Neural progenitor cell (in vitro differentiated cells): ENCODE results near the gene CALY. TPM values are rescaled to one million over a fixed set of nuclear protein-coding genes. Genes with fewer than 3 reads are reported as not detected.

ENCODE experiments used
- DNase-seq: peaks from one replicate; pipeline ENCODE4 v3.0.0-alpha.2; 2016; ENCODE audit warnings: low spot score
- H2AFZ ChIP-seq: fragments of 200-600 bp; sonication (generic); replicated peaks from 2 replicates; pipeline ENCODE4 v1.6.1; 2016; ENCODE audit warnings: antibody characterized with exemption
- H3F3A ChIP-seq: fragments of 200-600 bp; sonication (generic); 2 replicates; pipeline ENCODE4 v1.6.1; 2016; ENCODE audit warnings: antibody characterized with exemption, low read depth
- H3K27ac ChIP-seq: fragments of 200-600 bp; sonication (generic); 2 replicates; pipeline ENCODE4 v1.5.1; 2016; ENCODE audit warnings: mild to moderate bottlenecking
- H3K27me3 ChIP-seq: fragments of 200-600 bp; sonication (generic); 2 replicates; pipeline ENCODE4 v1.6.1; 2016; ENCODE audit warnings: mild to moderate bottlenecking, moderate library complexity
- H3K36me3 ChIP-seq: fragments of 200-600 bp; sonication (generic); 2 replicates; pipeline ENCODE4 v1.5.1; 2016
- H3K4me1 ChIP-seq: fragments of 200-600 bp; sonication (generic); 2 replicates; pipeline ENCODE4 v1.6.1; 2016; ENCODE audit warnings: mixed run types
- H3K4me2 ChIP-seq: fragments of 200-600 bp; sonication (generic); 2 replicates; pipeline ENCODE4 v1.6.1; 2016
- H3K4me3 ChIP-seq: fragments of 200-600 bp; sonication (generic); 2 replicates; pipeline ENCODE4 v1.5.1; 2016
- H3K79me2 ChIP-seq: fragments of 200-600 bp; sonication (generic); 2 replicates; pipeline ENCODE4 v1.6.1; 2016; ENCODE audit warnings: low read depth
- H3K9ac ChIP-seq: fragments of 200-600 bp; sonication (generic); 2 replicates; pipeline ENCODE4 v1.6.1; 2016
- H3K9me3 ChIP-seq: fragments of 200-600 bp; sonication (generic); 2 replicates; pipeline ENCODE4 v1.5.1; 2016; ENCODE audit warnings: low read depth
- H4K20me1 ChIP-seq: fragments of 200-600 bp; sonication (generic); 2 replicates; pipeline ENCODE4 v1.6.1; 2016; ENCODE audit warnings: low read depth
- H3K27ac Mint-ChIP-seq: 3 replicates; pipeline ENCODE4 v1.8.0; 2021; ENCODE audit warnings: mixed read lengths
- H3K27me3 Mint-ChIP-seq: 2 replicates; pipeline ENCODE4 v1.8.0; 2022; ENCODE audit warnings: low read depth, mild to moderate bottlenecking, inconsistent platforms, moderate library complexity, mixed read lengths; ENCODE audit not compliant: insufficient read depth
- H3K36me3 Mint-ChIP-seq: 3 replicates; pipeline ENCODE4 v1.8.0; 2021; ENCODE audit warnings: mixed read lengths
- H3K4me1 Mint-ChIP-seq: 3 replicates; pipeline ENCODE4 v1.8.0; 2021; ENCODE audit warnings: mixed read lengths
- H3K4me3 Mint-ChIP-seq: 3 replicates; pipeline ENCODE4 v1.8.0; 2021; ENCODE audit warnings: mild to moderate bottlenecking, moderate library complexity, mixed read lengths
- H3K9me3 Mint-ChIP-seq: 3 replicates; pipeline ENCODE4 v1.8.0; 2020; ENCODE audit warnings: mixed read lengths
- CTCF ChIP-seq: fragments of 200-600 bp; sonication (generic); IDR thresholded peaks from 2 replicates; pipeline ENCODE4 v1.5.1; 2017; ENCODE audit warnings: antibody characterized with exemption, mild to moderate bottlenecking
- EZH2 ChIP-seq: fragments of 200-600 bp; sonication (generic); IDR thresholded peaks from 2 replicates; pipeline ENCODE4 v1.6.1; 2017; ENCODE audit warnings: antibody characterized with exemption, mild to moderate bottlenecking, moderate library complexity
- EZH2phosphoT487 ChIP-seq: fragments of 200-600 bp; sonication (generic); IDR thresholded peaks from 2 replicates; pipeline ENCODE4 v1.6.1; 2017; ENCODE audit warnings: antibody characterized with exemption
- total RNA-seq: library from RNA; depleted of rRNA; stranded (reverse); fragments of >200 nt; gene quantifications from 2 replicates; pipeline ENCODE4 v1.2.3, GENCODE V29; 2015; ENCODE audit warnings: low replicate concordance

CALY gene
- total RNA-seq, 1 donor from 2014 or later: not detected

GRCh38 chr10:133346413-133346812 lies 9.7 kb upstream of the CALY start:
- no peak for DNase-seq
- peaks cover 18% of the 10 kb centered on the region for H3K27me3 Mint-ChIP-seq
- no peak overlapping the region for H3K9ac ChIP-seq
- no peak overlapping the region for H2AFZ ChIP-seq
- H3K27ac ChIP-seq: no peak overlapping the region
- peaks cover 3% of the 10 kb centered on the region for H3K4me1 Mint-ChIP-seq
- H3K36me3 Mint-ChIP-seq: peaks cover 1% of the 10 kb centered on the region
- H3K36me3 ChIP-seq: no peaks in the 10 kb centered on the region
- H3K4me3 ChIP-seq: no peak overlapping the region
- H3K27ac Mint-ChIP-seq: no peak overlapping the region
- H3K9me3 Mint-ChIP-seq: peaks cover 14% of the 10 kb centered on the region
- peaks cover 5% of the 10 kb centered on the region for H3K27me3 ChIP-seq
- H3K4me3 Mint-ChIP-seq: no peak overlapping the region
- no peaks in the 10 kb centered on the region for H3K79me2 ChIP-seq
- no peaks in the 10 kb centered on the region for H4K20me1 ChIP-seq
- no peak for TF ChIP-seq EZH2phosphoT487
- TF ChIP-seq EZH2: no peak
- no peak for TF ChIP-seq CTCF
- no peaks in the 10 kb centered on the region for H3F3A ChIP-seq
- H3K4me2 ChIP-seq: no peak overlapping the region
- H3K4me1 ChIP-seq: peaks cover 5% of the 10 kb centered on the region
- H3K9me3 ChIP-seq: no peaks in the 10 kb centered on the region

GRCh38 chr10:133344236-133344635 lies 7.5 kb upstream of the CALY start:
- no peaks in the 10 kb centered on the region for H3K36me3 ChIP-seq
- TF ChIP-seq EZH2phosphoT487 (no peak), CTCF (no peak), EZH2 (no peak)
- H3K4me3 Mint-ChIP-seq: no peak overlapping the region
- H3K27me3 Mint-ChIP-seq: peaks cover 18% of the 10 kb centered on the region
- DNase-seq: no peak
- H3K79me2 ChIP-seq: no peaks in the 10 kb centered on the region
- H3K4me1 ChIP-seq: peaks cover 5% of the 10 kb centered on the region
- H3K4me3 ChIP-seq: no peak overlapping the region
- H3K4me1 Mint-ChIP-seq: peaks cover 2% of the 10 kb centered on the region
- H3K27ac Mint-ChIP-seq: no peak overlapping the region
- no peaks in the 10 kb centered on the region for H4K20me1 ChIP-seq
- peaks cover 14% of the 10 kb centered on the region for H3K9me3 Mint-ChIP-seq
- H3K36me3 Mint-ChIP-seq: peaks cover 1% of the 10 kb centered on the region
- peaks cover 23% of the 10 kb centered on the region for H3K27me3 ChIP-seq
- no peak overlapping the region for H3K27ac ChIP-seq
- no peak overlapping the region for H3K4me2 ChIP-seq
- no peak overlapping the region for H2AFZ ChIP-seq
- H3K9ac ChIP-seq: no peak overlapping the region
- no peaks in the 10 kb centered on the region for H3K9me3 ChIP-seq
- H3F3A ChIP-seq: no peaks in the 10 kb centered on the region

GRCh38 chr10:133343558-133343957 lies 6.9 kb upstream of the CALY start:
- Histone ChIP-seq H3K79me2 (no peaks in the 10 kb centered on the region), H3K4me2 (no peak overlapping the region), H3K27me3 (peaks cover 29% of the 10 kb centered on the region), H3K4me1 (peaks cover 5% of the 10 kb centered on the region), H3K36me3 (no peaks in the 10 kb centered on the region), H3K27ac (no peak overlapping the region), H3K4me3 (no peak overlapping the region), H2AFZ (no peak overlapping the region), H4K20me1 (no peaks in the 10 kb centered on the region), H3F3A (no peaks in the 10 kb centered on the region), H3K9me3 (no peaks in the 10 kb centered on the region), H3K9ac (no peak overlapping the region)
- Mint-ChIP-seq H3K27ac (no peak overlapping the region), H3K4me3 (no peak overlapping the region), H3K36me3 (peaks cover 1% of the 10 kb centered on the region), H3K27me3 (peaks cover 15% of the 10 kb centered on the region), H3K4me1 (no peaks in the 10 kb centered on the region), H3K9me3 (peaks cover 12% of the 10 kb centered on the region)
- TF ChIP-seq EZH2phosphoT487 (no peak), EZH2 (no peak), CTCF (no peak)
- DNase-seq: no peak

- Mint-ChIP-seq H3K27ac (no peak overlapping the region), H3K4me1 (no peaks in the 10 kb centered on the region), H3K9me3 (peaks cover 12% of the 10 kb centered on the region), H3K36me3 (peaks cover 1% of the 10 kb centered on the region), H3K4me3 (no peak overlapping the region), H3K27me3 (peaks cover 15% of the 10 kb centered on the region)
- Histone ChIP-seq H3K4me2 (no peak overlapping the region), H3K36me3 (no peaks in the 10 kb centered on the region), H4K20me1 (no peaks in the 10 kb centered on the region), H3K79me2 (no peaks in the 10 kb centered on the region), H3K9me3 (no peaks in the 10 kb centered on the region), H3F3A (no peaks in the 10 kb centered on the region), H3K4me3 (no peak overlapping the region), H3K4me1 (peaks cover 5% of the 10 kb centered on the region), H3K9ac (no peak overlapping the region), H2AFZ (no peak overlapping the region), H3K27ac (no peak overlapping the region), H3K27me3 (peaks cover 34% of the 10 kb centered on the region)
- DNase-seq: no peak
- TF ChIP-seq EZH2phosphoT487: no peak
- no peak for TF ChIP-seq EZH2
- no peak for TF ChIP-seq CTCF
Observed at GRCh38 chr10:133342942-133343341, 6.2 kb upstream of the CALY start.
